ENCODE measurements around the gene ONECUT3.

Gene ONECUT3

DNA sequence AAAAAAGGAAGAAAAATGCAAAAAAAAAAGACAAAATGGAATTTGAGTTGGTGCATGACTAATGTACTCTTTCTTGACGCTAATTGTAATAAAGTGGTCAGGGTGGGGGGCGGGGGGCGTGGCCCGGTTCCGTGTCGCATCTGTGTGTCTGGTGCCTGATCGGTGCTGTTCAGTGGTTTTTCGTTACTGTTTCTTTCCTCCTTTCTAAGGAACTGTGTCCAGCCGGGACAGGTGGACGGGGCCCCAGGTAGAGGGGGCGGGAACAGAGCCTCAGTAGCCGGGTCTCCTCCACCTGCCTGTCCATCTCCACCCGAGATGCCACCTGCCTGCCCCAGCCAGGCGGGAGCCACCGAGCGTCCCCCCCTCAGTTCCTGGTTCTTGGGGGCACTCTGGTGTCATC lies 26.3 kb downstream of the ONECUT3 start:
- Mint-ChIP-seq H3K27me3 (ENCODE audit: low read depth) (peaks cover 42% of the 10 kb centered on the region), H3K4me3 (no peak overlapping the region)
- DNase-seq (ENCODE audit: low spot score) = no peak

GRCh38 chr19:1780272-1780958 lies 27.1 kb downstream of the ONECUT3 start:
- Mint-ChIP-seq H3K27me3 (ENCODE audit: low read depth) (peaks cover 39% of the 10 kb centered on the region), H3K4me3 (no peak overlapping the region), H3K4me1 (ENCODE audit: low read depth) (no peaks in the 10 kb centered on the region), H3K27ac (no peak overlapping the region), H3K9me3 (no peaks in the 10 kb centered on the region), H3K36me3 (ENCODE audit: low read depth) (peaks cover 3% of the 10 kb centered on the region)
- no peak for DNase-seq (ENCODE audit: low spot score)

More for the DNA sequence above, 26.3 kb downstream of the ONECUT3 start:
- no peak overlapping the region for H3K27ac Mint-ChIP-seq
- no peaks in the 10 kb centered on the region for H3K9me3 Mint-ChIP-seq
- no peaks in the 10 kb centered on the region for H3K4me1 Mint-ChIP-seq (ENCODE audit: low read depth)
- H3K36me3 Mint-ChIP-seq (ENCODE audit: low read depth) = peaks cover 3% of the 10 kb centered on the region

DNA sequence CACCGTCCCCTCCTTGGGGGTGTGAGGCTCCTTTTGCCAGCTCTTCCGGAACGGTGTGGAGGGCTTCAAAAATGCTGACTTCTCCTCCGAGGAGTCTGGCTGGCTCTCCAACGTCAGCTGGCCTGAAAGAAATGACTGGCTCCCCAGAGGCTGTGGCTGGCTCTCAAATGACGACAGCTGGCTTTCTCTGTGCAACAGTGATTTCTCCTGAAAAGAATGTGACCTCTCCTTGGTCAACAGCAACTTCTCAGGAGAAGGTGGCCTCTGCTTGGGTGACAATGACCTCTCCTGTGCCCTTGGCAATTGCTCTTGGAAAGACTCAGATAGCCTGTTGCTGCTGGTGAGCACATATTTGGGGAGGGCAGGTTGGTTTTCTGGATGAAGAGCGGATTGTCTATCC lies 29.2 kb downstream of the ONECUT3 start:
- H3K4me3 Mint-ChIP-seq = no peak overlapping the region
- H3K27me3 Mint-ChIP-seq (ENCODE audit: low read depth) = peaks cover 26% of the 10 kb centered on the region
- H3K36me3 Mint-ChIP-seq (ENCODE audit: low read depth) = no peaks in the 10 kb centered on the region
- no peaks in the 10 kb centered on the region for H3K9me3 Mint-ChIP-seq
- no peak overlapping the region for H3K27ac Mint-ChIP-seq
- H3K4me1 Mint-ChIP-seq (ENCODE audit: low read depth) = no peaks in the 10 kb centered on the region
- DNase-seq (ENCODE audit: low spot score) = no peak

GRCh38 chr19:1783354-1783753 lies 30.0 kb downstream of the ONECUT3 start:
- no peak overlapping the region for H3K4me3 Mint-ChIP-seq
- no peak overlapping the region for H3K27ac Mint-ChIP-seq
- H3K27me3 Mint-ChIP-seq (ENCODE audit: low read depth) = peaks cover 20% of the 10 kb centered on the region
- H3K4me1 Mint-ChIP-seq (ENCODE audit: low read depth) = no peaks in the 10 kb centered on the region
- H3K36me3 Mint-ChIP-seq (ENCODE audit: low read depth) = no peaks in the 10 kb centered on the region
- no peak for DNase-seq (ENCODE audit: low spot score)
- H3K9me3 Mint-ChIP-seq = no peaks in the 10 kb centered on the region

- DNase-seq (ENCODE audit: low spot score) = no peak
- Mint-ChIP-seq H3K27ac (no peak overlapping the region), H3K27me3 (ENCODE audit: low read depth) (peaks cover 16% of the 10 kb centered on the region), H3K4me1 (ENCODE audit: low read depth) (no peaks in the 10 kb centered on the region), H3K9me3 (no peaks in the 10 kb centered on the region), H3K4me3 (no peak overlapping the region), H3K36me3 (ENCODE audit: low read depth) (no peaks in the 10 kb centered on the region)
Observed at GRCh38 chr19:1783874-1784273, 30.6 kb downstream of the ONECUT3 start.

DNA sequence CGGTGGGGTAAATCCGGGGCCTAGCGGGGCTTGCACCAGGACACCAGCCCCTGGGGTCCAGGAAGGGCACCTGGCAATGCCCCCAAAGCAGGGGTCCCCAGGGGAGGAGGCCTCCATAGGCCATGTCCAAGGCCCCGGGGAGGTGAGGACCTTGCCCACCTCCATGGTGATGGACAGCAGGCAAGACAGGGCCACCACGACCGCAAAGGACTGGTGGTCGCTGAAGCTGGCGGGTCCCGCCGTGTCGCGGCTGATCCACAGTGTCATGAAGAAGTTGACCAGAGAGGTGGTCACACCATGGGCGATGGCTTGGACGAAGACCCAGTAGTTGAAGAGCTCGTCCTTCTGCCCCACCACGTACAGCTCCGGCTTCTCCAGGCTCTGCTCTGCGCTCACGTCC lies 32.0 kb downstream of the ONECUT3 start:
- peaks cover 7% of the 10 kb centered on the region for H3K27me3 Mint-ChIP-seq (ENCODE audit: low read depth)
- DNase-seq (ENCODE audit: low spot score) = no peak

GRCh38 chr19:1786668-1787067 lies 33.4 kb downstream of the ONECUT3 start:
- H3K4me3 Mint-ChIP-seq = no peak overlapping the region
- no peak overlapping the region for H3K27ac Mint-ChIP-seq
- no peaks in the 10 kb centered on the region for H3K36me3 Mint-ChIP-seq (ENCODE audit: low read depth)
- no peak for DNase-seq (ENCODE audit: low spot score)
- H3K4me1 Mint-ChIP-seq (ENCODE audit: low read depth) = peaks cover 1% of the 10 kb centered on the region
- peaks cover 4% of the 10 kb centered on the region for H3K27me3 Mint-ChIP-seq (ENCODE audit: low read depth)
- H3K9me3 Mint-ChIP-seq = no peaks in the 10 kb centered on the region

More for the DNA sequence above, 32.0 kb downstream of the ONECUT3 start:
- Mint-ChIP-seq H3K27ac (no peak overlapping the region), H3K4me1 (ENCODE audit: low read depth) (no peaks in the 10 kb centered on the region), H3K4me3 (no peak overlapping the region), H3K36me3 (ENCODE audit: low read depth) (no peaks in the 10 kb centered on the region), H3K9me3 (no peaks in the 10 kb centered on the region)

GRCh38 chr19:1787116-1787515 lies 33.8 kb downstream of the ONECUT3 start:
- peaks cover 4% of the 10 kb centered on the region for H3K27me3 Mint-ChIP-seq (ENCODE audit: low read depth)
- no peak for DNase-seq (ENCODE audit: low spot score)
- H3K27ac Mint-ChIP-seq = no peak overlapping the region
- H3K36me3 Mint-ChIP-seq (ENCODE audit: low read depth) = no peaks in the 10 kb centered on the region
- H3K9me3 Mint-ChIP-seq = no peaks in the 10 kb centered on the region
- H3K4me3 Mint-ChIP-seq = no peak overlapping the region
- H3K4me1 Mint-ChIP-seq (ENCODE audit: low read depth) = peaks cover 1% of the 10 kb centered on the region

DNA sequence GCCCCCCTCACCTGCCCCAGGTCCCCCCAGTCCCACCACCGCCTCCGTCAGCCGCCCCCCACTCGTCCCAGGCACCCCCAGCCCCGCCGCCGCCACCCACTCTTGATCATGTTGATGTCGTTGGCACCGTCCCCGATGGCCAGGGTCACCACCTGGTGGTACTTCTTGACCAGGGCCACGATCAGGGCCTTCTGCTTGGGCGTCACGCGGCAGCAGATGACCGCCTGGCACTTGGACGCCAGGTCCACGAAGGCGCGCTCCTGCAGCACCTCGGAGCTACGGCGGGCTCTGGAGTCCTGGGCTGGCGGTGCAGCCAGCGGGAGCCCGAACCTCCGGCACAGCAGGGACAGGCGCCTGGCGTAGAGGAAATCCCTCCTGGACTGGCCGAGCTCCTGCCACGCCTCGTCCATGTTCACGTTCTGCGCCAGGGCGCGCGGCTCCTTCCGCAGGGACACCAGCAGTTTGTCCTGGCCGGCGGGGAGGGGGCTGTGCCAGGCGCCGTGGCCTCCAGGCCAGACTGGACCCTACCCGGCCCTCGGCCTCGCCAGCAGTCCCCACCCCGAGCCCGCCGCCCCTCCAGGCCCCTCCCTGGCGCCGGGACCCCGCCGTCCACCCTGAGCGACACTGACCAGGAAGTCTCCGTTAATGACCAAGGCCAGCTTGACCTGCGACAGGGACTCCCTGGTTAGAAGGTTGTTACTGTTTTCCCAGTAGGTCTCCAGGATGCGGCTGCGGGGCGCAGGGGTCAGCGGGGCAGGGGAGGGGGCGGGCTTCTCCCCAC lies 36.1 kb downstream of the ONECUT3 start:
- no peak for DNase-seq (ENCODE audit: low spot score)
- Mint-ChIP-seq H3K9me3 (no peaks in the 10 kb centered on the region), H3K27me3 (ENCODE audit: low read depth) (no peaks in the 10 kb centered on the region), H3K4me1 (ENCODE audit: low read depth) (peaks cover 1% of the 10 kb centered on the region), H3K4me3 (no peak overlapping the region), H3K36me3 (ENCODE audit: low read depth) (no peaks in the 10 kb centered on the region), H3K27ac (no peak overlapping the region)

GRCh38 chr19:1790054-1790792 lies 36.9 kb downstream of the ONECUT3 start:
- Mint-ChIP-seq H3K4me1 (ENCODE audit: low read depth) (peaks cover 1% of the 10 kb centered on the region), H3K9me3 (no peaks in the 10 kb centered on the region), H3K27ac (no peak overlapping the region), H3K27me3 (ENCODE audit: low read depth) (no peaks in the 10 kb centered on the region), H3K4me3 (no peak overlapping the region), H3K36me3 (ENCODE audit: low read depth) (no peaks in the 10 kb centered on the region)
- DNase-seq (ENCODE audit: low spot score) = no peak

DNA sequence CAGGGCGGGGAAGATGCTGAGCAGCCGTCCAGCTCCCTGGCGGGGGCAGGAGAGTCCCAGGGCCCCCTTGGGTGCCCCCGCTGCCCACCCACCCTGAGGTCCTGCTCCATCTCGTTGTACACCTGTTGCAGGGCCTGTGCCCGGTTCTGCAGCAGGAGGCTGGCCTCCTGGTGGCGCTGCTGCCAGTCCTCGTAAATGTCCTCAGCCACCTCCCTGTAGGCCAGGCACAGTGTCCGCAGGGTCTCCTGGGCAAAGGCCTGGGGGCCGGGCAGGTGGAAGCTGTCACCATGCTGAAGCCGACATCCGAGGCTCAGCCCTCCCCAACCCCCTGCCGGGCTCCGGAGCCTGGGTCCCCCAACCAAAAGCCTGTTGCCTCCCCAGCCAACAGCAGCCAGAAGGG lies 38.6 kb downstream of the ONECUT3 start:
- Mint-ChIP-seq H3K4me3 (no peak overlapping the region), H3K27ac (no peak overlapping the region), H3K4me1 (ENCODE audit: low read depth) (peaks cover 1% of the 10 kb centered on the region), H3K36me3 (ENCODE audit: low read depth) (no peaks in the 10 kb centered on the region), H3K9me3 (no peaks in the 10 kb centered on the region), H3K27me3 (ENCODE audit: low read depth) (no peaks in the 10 kb centered on the region)
- no peak for DNase-seq (ENCODE audit: low spot score)

- no peak overlapping the region for H3K27ac Mint-ChIP-seq
- no peaks in the 10 kb centered on the region for H3K36me3 Mint-ChIP-seq (ENCODE audit: low read depth)
- no peaks in the 10 kb centered on the region for H3K9me3 Mint-ChIP-seq
- DNase-seq (ENCODE audit: low spot score) = no peak
- no peaks in the 10 kb centered on the region for H3K27me3 Mint-ChIP-seq (ENCODE audit: low read depth)
- H3K4me3 Mint-ChIP-seq = no peak overlapping the region
- peaks cover 1% of the 10 kb centered on the region for H3K4me1 Mint-ChIP-seq (ENCODE audit: low read depth)
Observed at GRCh38 chr19:1794424-1795172, 41.3 kb downstream of the ONECUT3 start.

DNA sequence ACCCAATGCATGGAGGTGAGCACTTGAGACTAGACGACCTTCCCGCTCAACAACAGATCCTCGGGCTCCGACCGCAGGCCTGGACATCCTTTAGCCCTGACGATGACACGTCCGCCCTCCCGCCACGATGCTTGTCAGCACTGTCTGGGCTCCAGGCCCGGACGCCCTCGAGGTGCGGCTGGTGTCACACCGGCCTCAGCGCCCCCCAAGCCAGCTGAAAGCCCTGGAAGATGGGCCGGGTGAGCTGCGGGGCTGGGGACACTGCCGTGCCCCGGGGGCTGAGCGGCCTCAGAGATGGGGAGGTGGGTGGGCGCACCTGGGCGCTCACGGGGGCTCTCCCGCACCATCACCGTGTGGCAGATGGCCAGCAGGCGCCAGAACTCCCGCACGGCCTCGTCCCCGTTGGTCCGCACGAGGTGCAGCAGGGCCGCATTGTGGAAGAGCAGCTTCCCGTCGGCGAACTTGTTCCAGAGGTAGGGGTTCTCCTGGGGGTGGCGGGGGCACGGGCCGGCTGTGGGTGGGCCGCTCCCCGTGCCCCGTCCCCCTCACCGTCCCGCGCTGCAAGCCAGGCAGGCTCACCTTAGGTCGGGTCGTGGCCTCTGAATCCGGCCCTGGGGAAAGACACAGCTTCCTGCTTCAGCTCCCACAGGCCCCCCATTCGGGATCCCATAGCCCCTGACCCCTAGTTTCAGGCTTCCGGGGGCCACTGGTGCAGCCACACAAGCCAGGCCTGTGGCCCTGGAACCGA lies 43.3 kb downstream of the ONECUT3 start:
- no peak for DNase-seq (ENCODE audit: low spot score)
- H3K27ac Mint-ChIP-seq = no peak overlapping the region
- no peaks in the 10 kb centered on the region for H3K4me1 Mint-ChIP-seq (ENCODE audit: low read depth)
- H3K4me3 Mint-ChIP-seq = no peak overlapping the region
- H3K9me3 Mint-ChIP-seq = no peaks in the 10 kb centered on the region
- peaks cover 6% of the 10 kb centered on the region for H3K36me3 Mint-ChIP-seq (ENCODE audit: low read depth)
- no peaks in the 10 kb centered on the region for H3K27me3 Mint-ChIP-seq (ENCODE audit: low read depth)

Measured in T-helper 2 cell treated with Interferon-gamma antibody and Interleukin-4, amounts not matched to agents 5 μg/mL and 100 μg/mL, for 36 hours (primary cell).